HG02678 (cell line): Measurements from ENCODE around the gene VAV2.

ENCODE experiments used
- ATAC-seq: cut with Tn5 transposase; IDR thresholded peaks from one replicate; pipeline ENCODE4 v1.9.1; 2021; ENCODE audit warnings: mild to moderate bottlenecking, moderate library complexity; ENCODE audit not compliant: unreplicated experiment

Gene VAV2

DNA sequence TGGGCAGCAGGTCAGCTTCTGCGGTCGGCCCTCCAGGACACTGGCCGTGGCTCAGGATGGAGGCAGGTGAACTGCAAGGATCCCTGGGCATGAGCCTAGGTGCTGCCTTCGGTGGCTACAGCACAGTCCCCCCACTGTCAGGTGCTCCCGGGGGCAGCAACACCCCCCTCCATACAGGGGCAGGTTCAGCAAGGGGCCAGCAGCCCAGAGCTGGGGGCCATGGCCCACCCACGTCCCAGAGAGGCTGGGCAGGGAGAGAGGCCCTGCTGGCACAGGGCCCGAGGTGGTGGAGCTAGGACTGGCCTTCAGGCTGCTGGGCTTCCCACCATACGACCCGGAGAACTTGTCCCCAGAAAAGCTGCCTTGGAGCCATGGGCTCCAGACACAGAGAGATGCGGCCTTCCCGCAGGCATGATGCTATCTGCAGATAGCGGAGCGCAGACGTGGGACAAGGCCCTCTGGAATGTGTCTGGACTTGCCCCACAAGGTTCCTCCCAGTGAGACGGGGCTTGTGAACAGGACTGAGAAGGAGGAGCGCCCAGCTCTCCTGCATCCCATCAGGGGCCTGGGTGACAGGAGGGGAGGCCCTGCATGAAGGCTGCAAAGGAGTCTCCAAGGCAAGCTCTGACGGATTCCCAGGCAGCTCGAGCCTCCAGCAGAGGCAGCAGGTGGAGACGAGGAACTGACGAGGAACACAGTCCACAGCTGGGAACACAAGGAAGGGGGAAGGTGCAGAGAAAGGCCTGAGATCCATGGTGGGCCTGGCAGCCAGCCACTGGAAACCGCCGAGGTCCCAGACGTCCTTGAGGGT, 111.1 kb downstream of the VAV2 start:
- no peak for ATAC-seq

DNA sequence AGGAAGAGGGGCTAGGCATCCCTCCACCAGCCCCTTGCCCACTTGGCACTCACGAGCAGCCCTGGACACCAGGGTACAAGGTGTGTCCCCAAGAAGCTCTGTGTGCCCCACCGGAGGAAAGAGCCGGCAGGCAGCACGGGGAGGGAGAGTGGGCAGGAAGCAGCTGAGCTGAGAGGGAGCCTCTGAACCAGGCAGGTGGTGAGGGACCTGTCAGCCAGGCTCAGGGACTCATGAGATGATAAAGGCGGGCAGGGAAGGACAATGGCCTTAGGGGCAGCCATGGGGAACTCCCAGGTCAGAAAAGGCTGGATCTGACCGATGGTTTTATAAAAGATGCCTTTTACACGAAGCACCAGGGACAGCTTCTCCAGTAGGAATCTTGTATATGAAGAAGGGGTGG, 112.0 kb downstream of the VAV2 start:
- no peak for ATAC-seq

DNA sequence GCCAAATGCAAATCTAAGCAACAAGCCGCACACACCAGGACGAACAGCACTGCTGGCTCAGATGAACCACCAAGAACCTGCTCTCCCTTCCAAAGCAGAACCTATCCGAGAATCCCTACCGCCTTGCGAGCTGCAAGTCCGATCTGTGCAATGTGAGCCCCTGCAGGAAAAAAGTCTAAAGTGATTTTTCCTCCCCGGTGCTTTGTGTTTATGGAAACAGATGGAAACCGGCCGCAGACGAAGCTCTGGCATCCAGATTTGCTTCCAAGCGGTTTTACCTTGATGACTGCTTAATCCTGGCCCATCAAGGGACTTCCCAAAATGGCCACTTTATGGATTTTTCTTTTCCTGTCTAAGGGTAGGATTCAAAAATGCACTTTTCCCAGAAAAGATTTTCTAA, 112.5 kb downstream of the VAV2 start:
- ATAC-seq: no peak

DNA sequence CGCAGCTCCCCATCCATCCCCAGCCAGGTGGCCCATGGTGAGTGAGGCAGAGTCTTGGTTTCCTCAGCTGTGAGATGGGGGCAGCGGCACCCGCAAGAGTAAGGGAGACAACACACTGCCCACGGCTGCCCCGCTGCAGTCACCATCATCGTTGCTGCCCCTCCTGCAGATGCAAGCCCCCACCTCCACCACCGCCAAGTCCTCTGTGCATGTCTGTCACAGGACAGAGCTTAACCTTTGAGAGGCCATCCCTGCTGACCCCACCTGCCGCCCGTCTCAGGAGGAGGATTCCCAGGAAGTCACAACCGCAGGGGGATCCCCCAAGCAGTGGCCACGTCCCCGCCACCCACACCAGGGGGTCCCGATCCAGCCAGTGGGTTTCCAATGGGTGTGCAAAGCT, 113.7 kb downstream of the VAV2 start:
- no peak for ATAC-seq

DNA sequence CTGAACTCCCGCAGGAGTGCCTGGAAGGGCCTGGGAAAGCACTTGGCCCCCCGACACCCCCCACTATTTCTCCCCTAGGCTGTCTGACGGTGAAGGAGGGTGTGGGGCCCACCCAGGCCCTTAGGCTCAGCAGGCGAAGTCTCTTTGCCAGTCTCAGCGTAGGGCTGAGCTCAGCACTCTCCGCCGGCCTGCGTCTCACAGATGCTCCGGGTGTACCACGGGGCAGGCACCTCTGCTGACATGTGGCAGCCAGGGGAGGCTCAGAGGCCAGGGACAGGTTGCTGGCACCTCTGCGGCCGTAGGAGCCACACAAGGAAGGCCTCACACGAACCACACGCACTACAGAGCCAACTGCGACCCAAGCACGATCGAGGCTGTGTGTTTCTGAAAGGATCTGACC, 114.2 kb downstream of the VAV2 start:
- ATAC-seq: no peak

DNA sequence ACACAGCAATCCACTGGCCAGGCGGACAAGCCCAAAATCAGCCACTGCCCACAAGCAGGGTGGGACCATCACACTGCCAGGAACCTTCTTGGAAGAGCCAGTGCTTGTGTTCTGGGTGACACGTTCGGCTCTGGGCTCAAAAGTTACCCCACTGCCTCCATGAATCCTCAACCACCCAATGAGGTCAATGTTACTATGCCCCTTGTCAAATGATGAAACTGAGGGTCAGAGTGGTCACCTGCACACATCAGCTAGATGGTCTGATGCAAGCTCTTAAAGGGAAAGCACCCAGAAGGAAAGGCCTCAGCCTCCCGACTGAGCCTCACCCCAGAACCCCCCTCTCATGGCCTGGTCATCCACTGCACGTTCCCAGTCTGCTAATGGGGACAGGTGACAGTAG, 114.8 kb downstream of the VAV2 start:
- no peak for ATAC-seq

DNA sequence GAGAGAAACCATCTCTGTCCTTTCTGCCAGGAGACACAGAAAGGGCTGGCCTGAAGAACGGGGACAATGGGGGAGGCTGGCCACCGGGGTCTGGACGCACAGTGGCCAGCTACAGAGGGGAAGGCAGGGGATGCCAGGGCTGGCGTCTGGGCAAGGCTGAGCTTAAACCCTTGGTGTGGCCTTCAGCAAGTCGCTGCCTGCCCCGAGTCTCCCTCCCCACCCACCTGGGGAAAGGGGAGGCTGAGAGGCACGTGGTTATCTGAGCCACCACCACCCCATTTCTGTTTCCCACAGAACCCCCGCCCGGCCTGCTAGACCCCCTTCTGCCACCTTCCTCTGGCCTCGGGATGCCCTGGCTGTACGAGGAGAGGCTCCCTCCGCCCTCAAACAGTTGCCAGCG, 115.3 kb downstream of the VAV2 start:
- no peak for ATAC-seq

DNA sequence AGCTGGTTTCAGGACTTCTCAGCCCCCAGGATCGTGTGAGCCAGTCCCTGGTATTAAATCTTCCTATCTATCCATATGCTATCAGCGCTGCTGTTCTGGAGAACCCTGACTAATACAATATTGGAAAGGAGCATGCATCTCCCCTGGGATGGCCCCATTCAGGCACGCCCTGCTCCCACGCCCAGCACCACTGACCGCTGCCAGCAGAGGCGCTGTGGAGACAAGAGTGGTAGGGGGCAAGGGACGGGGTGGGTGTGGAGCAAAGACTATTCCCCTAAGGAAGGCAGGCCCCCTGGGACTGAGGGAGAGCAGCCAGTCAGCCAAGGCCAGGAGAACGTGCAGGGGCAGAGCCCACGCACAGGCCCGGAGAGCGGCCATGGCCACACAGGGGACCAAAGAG, 116.0 kb downstream of the VAV2 start:
- ATAC-seq: no peak

DNA sequence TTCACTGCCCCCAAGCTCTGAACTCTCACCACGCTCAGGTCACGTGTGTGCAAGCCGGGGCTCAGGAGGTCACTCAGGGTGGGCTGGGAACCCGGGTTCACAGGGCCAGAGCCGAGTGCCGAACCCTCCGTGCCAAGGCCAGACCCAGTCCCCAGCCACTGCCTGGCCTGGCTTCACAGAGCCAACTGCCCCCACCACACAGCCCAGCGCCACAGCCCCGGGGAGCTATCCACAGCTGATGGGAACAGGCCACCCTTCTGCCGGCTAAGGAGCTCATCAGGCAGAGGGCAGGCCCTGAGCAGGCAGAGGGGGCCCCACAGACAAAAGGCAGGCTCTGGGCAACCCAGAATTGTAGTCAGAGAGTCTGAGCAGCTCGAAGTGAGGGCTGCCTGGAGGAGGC, 117.0 kb downstream of the VAV2 start:
- no peak for ATAC-seq

DNA sequence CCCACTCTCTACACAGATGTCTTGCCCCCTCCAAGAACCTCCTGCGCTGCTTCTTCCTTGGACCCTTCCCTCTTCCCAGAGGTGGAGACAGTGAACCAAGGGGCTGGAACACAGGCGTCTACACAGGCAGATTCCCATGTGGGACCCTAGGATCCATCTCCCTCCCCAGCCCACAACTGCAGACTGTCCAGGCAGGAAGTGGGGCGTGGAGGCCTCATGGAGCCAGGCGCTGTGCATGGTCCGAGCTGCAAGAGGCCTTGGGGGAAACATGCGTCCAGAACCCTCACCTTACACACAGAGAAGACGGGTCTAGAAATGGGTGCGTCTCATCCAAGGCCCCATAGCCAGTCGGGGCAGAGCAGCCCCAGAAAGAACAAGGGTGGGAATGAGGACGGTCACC, 117.5 kb downstream of the VAV2 start:
- ATAC-seq: no peak

DNA sequence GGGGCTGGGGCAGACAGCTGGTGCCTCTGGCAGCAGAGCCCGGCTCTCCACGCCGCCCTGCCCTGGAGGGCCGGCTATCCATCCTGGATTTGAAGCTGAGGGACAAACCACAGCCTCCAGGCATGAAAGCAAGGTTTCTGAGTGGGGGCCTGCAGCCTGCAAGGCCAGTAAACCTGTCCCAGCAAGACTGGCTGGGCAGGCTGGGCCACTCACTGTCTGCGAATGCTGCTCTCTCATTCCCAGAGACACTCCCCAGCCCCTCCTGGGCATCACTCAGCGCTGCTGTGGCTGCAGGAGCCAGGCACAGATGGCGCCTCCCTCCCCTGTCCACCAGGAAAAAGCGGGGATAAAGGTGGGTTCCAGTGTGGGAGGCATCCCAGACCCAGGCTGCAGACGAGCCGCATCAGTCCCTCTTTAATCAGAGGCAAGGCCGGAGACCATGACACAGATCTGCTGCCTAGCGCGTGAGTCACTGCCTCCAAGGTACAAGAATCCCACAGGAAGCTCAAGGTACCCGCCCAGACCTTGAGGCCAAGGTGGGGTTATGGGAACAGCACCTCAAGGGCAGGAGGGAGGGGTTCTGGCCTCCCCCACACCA, 118.0 kb downstream of the VAV2 start:
- ATAC-seq: no peak

DNA sequence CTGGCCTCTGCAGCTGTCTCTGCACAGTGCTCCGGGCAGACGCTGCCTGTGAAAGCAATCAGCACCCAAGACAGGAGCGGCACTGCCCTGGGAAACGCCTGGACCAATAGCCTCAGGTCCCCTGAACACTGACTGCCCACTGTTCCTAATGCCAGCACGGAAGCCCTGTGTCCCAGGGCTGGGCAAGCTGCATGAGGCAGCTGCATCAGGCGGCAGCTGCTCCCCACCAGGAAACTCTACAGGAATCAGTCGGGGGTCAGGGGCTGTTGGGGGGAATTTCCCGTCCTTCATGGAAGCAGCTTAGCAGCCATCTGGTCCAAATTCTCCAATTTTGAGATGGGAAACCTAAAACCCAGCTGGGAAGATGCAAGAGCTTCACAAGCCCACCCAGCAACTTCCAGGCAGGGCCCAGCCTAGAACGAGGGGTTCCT, 118.6 kb downstream of the VAV2 start:
- ATAC-seq: no peak

DNA sequence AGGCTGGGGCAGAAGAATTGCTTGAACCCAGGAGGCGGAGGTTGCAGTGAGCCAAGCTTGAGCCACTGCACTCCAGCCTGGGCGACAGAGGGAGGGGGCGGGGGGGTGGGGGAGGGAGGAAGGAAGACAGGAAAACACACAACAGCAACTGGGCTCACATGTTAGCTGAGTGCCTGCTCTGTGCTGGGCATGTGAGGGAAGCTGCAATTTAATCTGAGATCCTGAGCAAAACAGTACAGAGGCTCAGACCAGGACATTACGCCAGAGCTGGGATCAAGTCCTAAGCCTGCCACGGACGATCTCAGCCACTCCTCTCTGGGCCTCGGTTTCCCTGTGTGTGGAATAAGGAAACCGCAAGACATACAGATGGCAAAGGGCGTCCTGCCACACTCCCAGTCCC, 119.1 kb downstream of the VAV2 start:
- no peak for ATAC-seq

DNA sequence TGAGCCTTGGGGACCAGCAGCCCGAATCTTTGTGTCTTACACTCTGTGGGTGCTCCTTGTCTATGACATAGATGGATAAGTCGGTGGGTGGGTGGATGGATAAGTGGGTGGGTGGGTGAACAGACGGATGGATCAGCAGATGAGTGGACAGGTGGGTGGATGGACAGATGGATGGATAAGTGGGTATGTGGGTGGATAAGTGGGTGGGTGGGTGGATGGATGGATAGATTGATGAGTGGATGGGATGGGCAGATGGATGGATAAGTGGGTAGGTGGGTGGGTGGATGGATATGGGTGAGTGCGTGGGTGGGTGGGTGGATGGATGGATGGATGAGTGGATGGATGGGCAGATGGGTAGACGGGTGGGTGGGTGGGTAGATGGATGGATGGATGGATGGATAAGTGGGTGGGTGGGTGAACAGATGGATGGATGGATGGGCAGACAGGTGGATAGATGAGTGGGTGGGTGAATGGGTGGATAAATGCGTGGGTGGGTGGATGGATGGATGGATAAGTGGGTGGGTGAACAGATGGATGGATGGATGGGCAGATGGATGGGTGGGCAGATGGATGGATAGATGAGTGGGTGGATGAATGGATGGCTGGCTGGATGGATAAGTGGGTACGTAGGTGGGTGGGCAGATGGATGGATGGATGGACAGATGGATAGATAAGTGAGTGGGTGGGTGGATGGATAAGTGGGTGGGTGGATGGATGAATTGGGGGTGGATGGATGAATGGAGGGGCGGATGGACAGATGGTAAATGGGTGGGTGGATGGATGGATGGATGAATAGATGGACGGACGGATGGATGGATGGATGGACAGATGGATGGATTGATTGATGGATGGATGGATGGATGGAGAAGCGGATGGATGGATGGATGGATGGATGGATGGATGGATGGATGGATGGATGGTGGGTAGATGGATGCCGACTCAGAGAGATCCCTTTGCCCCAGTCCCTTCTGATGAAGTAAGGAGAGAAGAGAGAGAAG, 121.2 kb downstream of the VAV2 start:
- ATAC-seq: no peak

DNA sequence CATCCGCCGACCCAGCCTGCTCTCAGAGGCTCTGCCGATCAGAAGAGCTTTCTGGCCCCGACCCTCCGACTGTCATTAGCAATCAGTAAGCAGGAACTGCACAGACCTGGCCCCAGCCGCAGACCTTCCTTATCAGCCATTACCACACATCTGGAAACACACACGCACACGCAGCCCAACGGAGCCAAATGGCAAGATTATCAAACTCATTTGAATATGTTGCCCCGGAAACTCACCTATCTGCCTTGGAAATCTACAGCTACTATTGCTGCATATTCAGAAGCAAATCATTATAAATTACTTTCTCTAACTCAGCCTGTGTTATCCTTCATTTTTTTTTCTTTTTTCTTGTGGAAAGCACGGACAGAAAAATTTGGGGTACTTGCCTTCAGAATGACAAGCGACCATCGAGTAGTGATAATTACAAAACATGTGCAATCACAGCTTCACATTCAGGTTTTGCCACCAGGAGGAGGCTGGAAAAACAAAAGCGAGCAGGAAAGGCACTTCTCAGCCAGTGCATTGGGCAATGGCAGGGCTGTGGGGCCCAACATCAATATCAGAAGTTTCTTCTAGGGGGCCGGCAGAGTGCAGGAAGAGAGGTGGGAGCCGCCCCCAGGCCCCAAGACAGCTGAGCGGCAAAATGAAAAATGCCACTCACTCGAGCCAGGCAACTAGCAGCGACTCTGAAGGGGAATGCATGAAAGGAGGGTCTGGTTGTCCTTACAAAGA, 122.3 kb downstream of the VAV2 start:
- no peak for ATAC-seq

DNA sequence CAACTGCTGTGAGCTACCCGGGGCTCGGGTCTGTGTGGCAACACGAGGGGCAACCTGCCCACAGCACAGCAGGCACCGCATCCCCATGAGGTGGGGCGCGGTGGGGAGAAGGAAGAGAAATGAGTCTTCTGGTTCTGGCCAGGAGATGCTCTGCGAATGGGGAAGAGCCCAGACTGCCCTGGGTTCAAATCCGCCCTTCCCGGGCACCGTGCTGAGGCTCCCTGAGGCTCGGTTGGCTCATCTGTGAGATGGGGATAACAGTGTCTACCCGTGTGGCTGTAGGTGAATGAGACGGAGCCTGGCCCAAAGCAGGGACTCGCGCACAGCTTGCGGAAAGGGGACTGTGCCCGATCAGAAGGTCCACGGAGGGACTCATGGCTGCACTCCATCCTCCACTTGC, 123.9 kb downstream of the VAV2 start:
- ATAC-seq: no peak

DNA sequence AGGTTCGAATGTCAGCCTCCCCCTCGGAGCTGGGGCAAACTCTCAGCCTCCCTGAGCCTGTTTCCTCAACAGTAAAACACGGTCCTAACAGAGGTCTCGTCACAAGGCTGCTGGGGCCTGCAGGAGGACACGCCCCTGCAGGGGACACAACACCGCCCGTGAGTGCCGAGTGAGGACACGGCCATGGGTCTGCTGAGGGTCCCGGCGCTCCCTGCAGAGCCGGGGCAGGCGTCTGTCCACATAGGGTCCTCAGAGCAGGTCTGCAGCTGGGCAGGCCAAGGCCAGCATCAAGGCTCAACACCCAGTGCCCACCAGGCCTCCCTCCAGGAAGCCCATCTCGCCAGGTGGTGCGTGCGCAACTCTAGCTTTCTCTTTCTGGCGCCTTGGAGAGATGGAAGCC, 125.2 kb downstream of the VAV2 start:
- ATAC-seq: no peak

DNA sequence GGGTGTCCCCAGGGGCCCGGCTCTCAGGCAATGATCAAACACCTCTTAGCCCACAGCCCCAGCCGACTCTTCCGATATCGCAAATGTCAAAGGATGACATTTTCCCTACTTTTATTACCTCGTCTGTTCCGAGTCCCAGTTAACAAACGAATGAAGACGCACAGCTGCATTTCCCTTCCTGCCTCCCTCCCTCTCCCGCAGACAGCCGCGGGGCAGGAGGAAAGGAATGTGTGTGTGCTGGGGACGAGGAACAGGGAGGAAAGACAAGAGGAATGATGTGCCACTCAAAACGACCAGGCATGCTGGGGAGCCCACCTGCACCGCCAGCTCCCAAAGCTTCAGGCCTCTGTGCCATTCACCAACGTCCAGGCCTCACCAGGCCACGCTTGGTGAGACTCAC, 128.1 kb downstream of the VAV2 start:
- ATAC-seq: no peak

DNA sequence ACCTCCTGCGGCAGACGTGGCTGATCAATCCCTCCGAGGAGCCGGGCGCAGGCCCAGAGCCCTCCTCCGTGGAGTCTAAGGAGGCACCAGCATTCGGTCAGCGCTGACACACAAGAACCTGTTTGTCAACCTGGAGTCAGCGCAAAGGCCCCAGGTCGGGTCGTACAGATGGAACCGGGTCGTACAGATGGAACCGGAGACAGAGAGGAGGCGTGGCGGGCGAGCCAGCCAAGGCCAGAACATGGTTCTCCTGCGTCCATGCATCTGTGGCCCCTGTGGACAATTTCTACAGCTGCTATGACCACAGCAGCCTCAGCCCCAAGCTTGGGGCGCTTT, 128.9 kb downstream of the VAV2 start:
- no peak for ATAC-seq

DNA sequence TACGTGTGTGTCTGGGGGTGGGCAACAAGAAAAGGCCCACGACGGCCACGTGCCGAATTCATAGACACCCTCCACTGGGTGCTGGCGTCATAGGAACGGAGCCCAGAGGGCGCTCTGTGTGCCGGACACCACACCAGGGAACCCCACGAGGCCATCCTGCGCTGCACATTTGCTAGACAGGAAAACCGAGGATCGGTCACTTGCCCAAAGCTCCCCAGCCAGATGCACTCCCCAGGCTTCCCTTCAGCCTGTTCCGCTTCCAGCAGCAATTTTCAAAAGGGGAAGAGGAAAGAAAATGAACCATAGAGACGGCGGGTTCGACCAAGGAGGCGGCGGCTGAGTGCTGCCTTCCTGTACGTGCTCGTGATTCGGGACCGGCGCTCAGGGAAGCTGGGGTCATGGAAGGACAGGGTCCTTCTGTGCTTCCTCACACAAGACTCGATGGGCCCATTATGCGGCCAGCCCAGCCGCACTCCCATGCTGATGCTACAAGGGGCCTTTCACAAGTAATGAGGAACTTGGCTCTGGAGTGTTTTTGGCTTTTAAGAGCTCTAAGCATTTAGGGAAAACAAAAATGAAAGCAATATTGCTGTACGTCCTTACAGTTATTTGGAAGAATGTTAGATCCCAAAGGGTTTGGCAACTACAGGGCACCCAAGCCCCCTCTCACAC, 129.4 kb downstream of the VAV2 start:
- no peak for ATAC-seq

DNA sequence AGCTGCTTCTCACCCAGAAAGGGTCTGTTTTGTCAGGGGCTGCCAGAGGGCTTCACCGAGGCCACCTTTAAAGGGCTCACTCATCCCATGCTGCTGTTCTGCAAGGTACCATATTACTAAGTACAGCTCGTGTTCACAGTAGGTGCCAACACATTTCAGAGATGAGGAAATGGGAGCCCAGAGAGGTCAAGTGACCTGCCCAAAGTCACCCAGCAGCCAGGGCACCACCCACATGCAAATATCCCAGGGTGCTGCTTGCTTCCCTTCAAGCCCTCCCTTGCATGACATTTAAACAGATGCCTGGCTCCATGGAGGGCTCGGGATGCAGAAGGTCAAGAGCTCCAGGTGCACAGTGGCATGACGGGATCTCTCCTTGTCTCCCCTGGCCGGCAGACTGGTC, 130.4 kb downstream of the VAV2 start:
- no peak for ATAC-seq
